H9 (cell line): ENCODE data around the gene WDR20. TPM values are rescaled to one million over a fixed set of nuclear protein-coding genes. Genes with fewer than 3 reads are reported as not detected.

Source experiments
- DNase-seq: peaks from one replicate; pipeline ENCODE4 v3.0.0-alpha.2; 2017
- H2AFZ ChIP-seq: one replicate; pipeline ENCODE4 v1.6.1; 2013; ENCODE audit warnings: mild to moderate bottlenecking, low read length, control low read depth, moderate library complexity
- H2AK5ac ChIP-seq: 2 replicates; pipeline ENCODE4 v1.6.1; 2013; ENCODE audit warnings: low read length, control low read depth, mixed read lengths; ENCODE audit not compliant: insufficient read length
- H2BK120ac ChIP-seq: one replicate; pipeline ENCODE4 v1.6.1; 2013; ENCODE audit warnings: low read depth, mild to moderate bottlenecking, low read length, control low read depth, inconsistent platforms; ENCODE audit not compliant: poor library complexity, severe bottlenecking
- H2BK12ac ChIP-seq: 2 replicates; pipeline ENCODE4 v1.6.1; 2013; ENCODE audit warnings: low read length, control low read depth, mixed read lengths, low read depth; ENCODE audit not compliant: insufficient read length
- H2BK15ac ChIP-seq: 2 replicates; pipeline ENCODE4 v1.6.1; 2013; ENCODE audit warnings: low read depth, low read length, control low read depth
- H2BK20ac ChIP-seq: one replicate; pipeline ENCODE4 v1.6.1; 2013; ENCODE audit warnings: low read depth, mild to moderate bottlenecking, low read length, control low read depth, inconsistent platforms; ENCODE audit not compliant: poor library complexity, severe bottlenecking
- H2BK5ac ChIP-seq: 2 replicates; pipeline ENCODE4 v1.6.1; 2013; ENCODE audit warnings: low read length, control low read depth, mixed read lengths; ENCODE audit not compliant: insufficient read length
- H3K14ac ChIP-seq: 2 replicates; pipeline ENCODE4 v1.6.1; 2013; ENCODE audit warnings: low read length, control low read depth; ENCODE audit not compliant: insufficient read depth
- H3K18ac ChIP-seq: 2 replicates; pipeline ENCODE4 v1.6.1; 2013; ENCODE audit warnings: low read depth, mild to moderate bottlenecking, mixed read lengths, low read length, control low read depth; ENCODE audit not compliant: insufficient read length
- H3K23ac ChIP-seq: 2 replicates; pipeline ENCODE4 v1.6.1; 2013; ENCODE audit warnings: low read length, control low read depth, mixed read lengths, low read depth; ENCODE audit not compliant: insufficient read length
- H3K23me2 ChIP-seq: 2 replicates; pipeline ENCODE4 v1.6.1; 2013; ENCODE audit warnings: low read depth, mild to moderate bottlenecking, mixed read lengths, low read length, control low read depth; ENCODE audit not compliant: insufficient read length, poor library complexity, severe bottlenecking
- H3K27ac ChIP-seq: 2 replicates; pipeline ENCODE4 v1.5.1; 2013; ENCODE audit warnings: low read length, control low read depth, mixed read lengths, low read depth; ENCODE audit not compliant: insufficient read length
- H3K27me3 ChIP-seq: 2 replicates; pipeline ENCODE4 v1.6.1; 2013; ENCODE audit warnings: low read length, control low read depth, inconsistent platforms; ENCODE audit not compliant: insufficient read depth
- H3K4ac ChIP-seq: 2 replicates; pipeline ENCODE4 v1.6.1; 2013; ENCODE audit warnings: low read depth, mild to moderate bottlenecking, control low read depth, inconsistent platforms, low read length, moderate library complexity
- H3K4me1 ChIP-seq: 2 replicates; pipeline ENCODE4 v1.6.1; 2013; ENCODE audit warnings: low read length, control low read depth, inconsistent platforms; ENCODE audit not compliant: insufficient read depth
- H3K4me2 ChIP-seq: 2 replicates; pipeline ENCODE4 v1.6.1; 2013; ENCODE audit warnings: low read length, control low read depth, mixed read lengths; ENCODE audit not compliant: insufficient read length, insufficient read depth
- H3K56ac ChIP-seq: 2 replicates; pipeline ENCODE4 v1.6.1; 2013; ENCODE audit warnings: low read depth, mild to moderate bottlenecking, mixed read lengths, low read length, control low read depth; ENCODE audit not compliant: insufficient read length
- H3K79me1 ChIP-seq: 2 replicates; pipeline ENCODE4 v1.6.1; 2013; ENCODE audit warnings: low read depth, mild to moderate bottlenecking, moderate library complexity, low read length, control low read depth, inconsistent platforms; ENCODE audit not compliant: insufficient read depth, poor library complexity, severe bottlenecking
- H3K79me2 ChIP-seq: 2 replicates; pipeline ENCODE4 v1.6.1; 2013; ENCODE audit warnings: low read length, control low read depth, inconsistent platforms; ENCODE audit not compliant: insufficient read depth
- H3K9ac ChIP-seq: 2 replicates; pipeline ENCODE4 v1.6.1; 2013; ENCODE audit warnings: low read length, control low read depth, mixed read lengths; ENCODE audit not compliant: insufficient read length; ENCODE audit errors: extremely low read depth
- H3K9me3 ChIP-seq: one replicate; pipeline ENCODE4 v1.6.1; 2013; ENCODE audit warnings: low read depth, low read length, inconsistent platforms; ENCODE audit not compliant: control insufficient read depth
- H3T11ph ChIP-seq: one replicate; pipeline ENCODE4 v1.6.1; 2013; ENCODE audit warnings: mild to moderate bottlenecking, low read length, control low read depth, inconsistent platforms
- H4K20me1 ChIP-seq: one replicate; pipeline ENCODE4 v1.6.1; 2013; ENCODE audit not compliant: control insufficient read depth, insufficient read length, insufficient read depth
- H4K5ac ChIP-seq: 2 replicates; pipeline ENCODE4 v1.6.1; 2013; ENCODE audit warnings: low read depth, mild to moderate bottlenecking, mixed read lengths, low read length, control low read depth; ENCODE audit not compliant: insufficient read length
- H4K8ac ChIP-seq: replicated peaks from 2 replicates; pipeline ENCODE4 v1.6.1; 2013; ENCODE audit warnings: low read length, control low read depth, mixed read lengths, low read depth; ENCODE audit not compliant: insufficient read length
- H4K91ac ChIP-seq: 2 replicates; pipeline ENCODE4 v1.6.1; 2013; ENCODE audit warnings: low read depth, mild to moderate bottlenecking, moderate library complexity, mixed read lengths, low read length, control low read depth; ENCODE audit not compliant: insufficient read length
- H3K27ac Mint-ChIP-seq, 3 experiments: 2 replicates in 2 of 3; 3 replicates in 1 of 3; pipeline ENCODE4 v1.8.0; 2020 to 2021; ENCODE audit warnings: mixed read lengths in 3 of 3, mild to moderate bottlenecking in 1 of 3, moderate library complexity in 1 of 3
- H3K27me3 Mint-ChIP-seq: 2 replicates; pipeline ENCODE4 v1.8.0; 2021; ENCODE audit warnings: low read depth, mild to moderate bottlenecking, moderate library complexity, mixed read lengths
- H3K36me3 Mint-ChIP-seq, 3 experiments: 2 replicates in 2 of 3; 3 replicates in 1 of 3; pipeline ENCODE4 v1.8.0; 2020 to 2021; ENCODE audit warnings: low read depth in 3 of 3, mixed read lengths in 3 of 3; ENCODE audit not compliant: insufficient read depth in 1 of 3
- H3K4me1 Mint-ChIP-seq, 2 experiments: 2 replicates each; pipeline ENCODE4 v1.8.0; 2020; ENCODE audit warnings: mixed read lengths in 2 of 2
- H3K4me3 Mint-ChIP-seq, 2 experiments: 2 replicates in 1 of 2; 3 replicates in 1 of 2; pipeline ENCODE4 v1.8.0; 2020 to 2021; ENCODE audit warnings: mild to moderate bottlenecking in 2 of 2, mixed read lengths in 2 of 2, moderate library complexity in 1 of 2
- H3K9me3 Mint-ChIP-seq, 2 experiments: 2 replicates in 1 of 2; 3 replicates in 1 of 2; pipeline ENCODE4 v1.8.0; 2020; ENCODE audit warnings: mild to moderate bottlenecking in 2 of 2, mixed read lengths in 2 of 2, moderate library complexity in 1 of 2
- CTCF ChIP-seq: fragments of 200-600 bp; sonication (generic); conservative IDR thresholded peaks from 3 replicates; pipeline ENCODE4 v1.8.0; 2021; ENCODE audit warnings: antibody characterized with exemption, mild to moderate bottlenecking
- WGBS: extraction: QIAGEN DNeasy Blood & Tissue Kit; methylation state at CpG from one replicate; pipeline ENCODE4 v1.1.7; 2013; ENCODE audit warnings: missing lambda C conversion rate, low lambda C conversion rate, mixed read lengths; ENCODE audit not compliant: insufficient read length; ENCODE audit errors: extremely low coverage; 5-methylcytosine and 5-hydroxymethylcytosine counted together
- total RNA-seq: library from RNA; stranded (reverse); gene quantifications from 2 replicates; pipeline ENCODE4 v1.2.1, GENCODE V29; 2021

WDR20 gene
- total RNA-seq, 1 experiment from 2014 or later: 31.6 TPM

- Histone ChIP-seq H3T11ph (no peak overlapping the region), H3K4ac (no peak overlapping the region), H2BK15ac (no peak overlapping the region), H3K9me3 (no peaks in the 10 kb centered on the region), H3K27me3 (no peaks in the 10 kb centered on the region), H2BK120ac (no peak overlapping the region), H3K23me2 (no peaks in the 10 kb centered on the region), H2AFZ (no peak overlapping the region), H3K56ac (no peak overlapping the region), H3K23ac (no peak overlapping the region), H3K4me2 (no peak overlapping the region), H3K79me1 (no peaks in the 10 kb centered on the region), H3K4me1 (no peaks in the 10 kb centered on the region), H3K79me2 (no peaks in the 10 kb centered on the region), H2BK5ac (no peak overlapping the region), H4K20me1 (no peaks in the 10 kb centered on the region), H2BK12ac (no peak overlapping the region), H2AK5ac (no peak overlapping the region), H4K8ac (no peak overlapping the region), H3K9ac (no peak overlapping the region), H3K27ac (no peak overlapping the region), H3K14ac (no peak overlapping the region; the same call in 1 of the 2 replicates), H2BK20ac (no peak overlapping the region), H4K5ac (no peak overlapping the region), H3K18ac (no peak overlapping the region), H4K91ac (no peak overlapping the region)
- Mint-ChIP-seq H3K27ac (no peak overlapping the region; a peak in 1 of 7 replicates), H3K4me3 (no peak overlapping the region), H3K27me3 (no peaks in the 10 kb centered on the region; the same call in 1 of the 2 replicates), H3K9me3 (no peaks in the 10 kb centered on the region), H3K4me1 (peaks cover 24 to 27% of the 10 kb centered on the region in 2 experiments), H3K36me3 (peaks cover 3 to 11% (median 5%) of the 10 kb centered on the region in 3 experiments)
- DNase-seq: no peak
- TF ChIP-seq CTCF: no peak
- WGBS: no CpG with 5 or more reads among the region's 12 CpGs
Observed at GRCh38 chr14:102220031-102220430, 80.3 kb downstream of the WDR20 start.
